H1 (cell line): ENCODE data around the gene EPHA10. TPM values are rescaled to one million over a fixed set of nuclear protein-coding genes. Genes with fewer than 3 reads are reported as not detected.

ENCODE experiments used
- CTCF ChIA-PET: fragments of 300-600 bp; sonication (Branson Sonifier 250); formaldehyde crosslinking; loops from one replicate; lab custom pipeline; 2021; ENCODE audit not compliant: partially characterized antibody; lab: Charles Lee
- POLR2A ChIA-PET: fragments of 300-600 bp; sonication (Branson Sonifier 250); formaldehyde crosslinking; loops from one replicate; lab custom pipeline; 2021; ENCODE audit warnings: inconsistent platforms; ENCODE audit not compliant: partially characterized antibody; lab: Charles Lee
- DNase-seq, 2 experiments: peaks; one replicate each; pipeline versions ENCODE4 v3.0.0 to v3.0.0-alpha.2; 2010 to 2022; ENCODE audit warnings: low spot score in 2 of 2, low read depth in 1 of 2, mixed read lengths in 1 of 2
- FAIRE-seq: peaks from 2 replicates; lab custom pipeline; 2011; peaks lifted over from hg19 to GRCh38; lab: Jason Lieb, UNC
- H2AFZ ChIP-seq: 2 replicates; pipeline ENCODE4 v1.8.1; 2012; ENCODE audit warnings: low read length, inconsistent platforms
- H2AK5ac ChIP-seq: 2 replicates; pipeline ENCODE4 v1.6.1; 2013; ENCODE audit warnings: low read depth, low read length
- H2BK120ac ChIP-seq: replicated peaks from 2 replicates; pipeline ENCODE3; 2013; ENCODE audit warnings: low read depth, low read length, inconsistent platforms
- H2BK12ac ChIP-seq: 2 replicates; pipeline ENCODE4 v1.6.1; 2013; ENCODE audit warnings: low read depth, low read length
- H2BK15ac ChIP-seq: 2 replicates; pipeline ENCODE4 v1.6.1; 2013; ENCODE audit warnings: low read length
- H2BK20ac ChIP-seq: 2 replicates; pipeline ENCODE4 v1.6.1; 2013; ENCODE audit warnings: low read length
- H2BK5ac ChIP-seq: 2 replicates; pipeline ENCODE4 v1.6.1; 2013; ENCODE audit warnings: low read depth, low read length
- H3K14ac ChIP-seq: 2 replicates; pipeline ENCODE4 v1.6.1; 2013; ENCODE audit warnings: inconsistent platforms; ENCODE audit not compliant: insufficient read length
- H3K18ac ChIP-seq: 2 replicates; pipeline ENCODE4 v1.6.1; 2013; ENCODE audit warnings: low read length; ENCODE audit errors: extremely low read depth
- H3K23ac ChIP-seq: 2 replicates; pipeline ENCODE4 v1.6.1; 2013; ENCODE audit warnings: inconsistent platforms; ENCODE audit not compliant: insufficient read length
- H3K23me2 ChIP-seq: 2 replicates; pipeline ENCODE4 v1.6.1; 2013; ENCODE audit warnings: low read depth, low read length
- H3K27ac ChIP-seq: 2 replicates; pipeline ENCODE4 v1.6.1; 2011; ENCODE audit warnings: low read depth, low read length, inconsistent platforms
- H3K27me3 ChIP-seq, 4 experiments: replicated peaks in 1 of 4; 1 replicate in 1 of 4; 2 replicates in 3 of 4; pipeline versions ENCODE4 v1.6.1 to v1.8.1; 2011 to 2013; ENCODE audit warnings: low read length in 3 of 4, mild to moderate bottlenecking in 3 of 4, inconsistent platforms in 2 of 4, mixed read lengths in 2 of 4, moderate library complexity in 1 of 4; ENCODE audit not compliant: control insufficient read depth in 3 of 4, insufficient read depth in 3 of 4; ENCODE audit errors: extremely low read depth in 1 of 4
- H3K36me3 ChIP-seq, 4 experiments: 2 replicates each; pipeline versions ENCODE4 v1.6.1 to v1.8.1; 2011 to 2013; ENCODE audit warnings: mild to moderate bottlenecking in 4 of 4, low read length in 3 of 4, moderate library complexity in 2 of 4, control low read depth in 1 of 4, inconsistent platforms in 1 of 4; ENCODE audit not compliant: insufficient read depth in 4 of 4, control insufficient read depth in 2 of 4
- H3K4ac ChIP-seq: replicated peaks from 2 replicates; pipeline ENCODE3; 2013; ENCODE audit warnings: low read length, low read depth, mixed read lengths, inconsistent platforms; ENCODE audit not compliant: insufficient read length
- H3K4me1 ChIP-seq, 4 experiments: replicated peaks in 1 of 4; 1 replicate in 1 of 4; 2 replicates in 3 of 4; pipeline versions ENCODE4 v1.6.1 to v1.8.1; 2011 to 2013; ENCODE audit warnings: low read length in 3 of 4, inconsistent platforms in 2 of 4, mixed read lengths in 1 of 4; ENCODE audit not compliant: insufficient read depth in 4 of 4, control insufficient read depth in 3 of 4
- H3K4me2 ChIP-seq, 2 experiments: 2 replicates each; pipeline versions ENCODE4 v1.6.1 to v1.8.1; 2011 to 2013; ENCODE audit warnings: low read depth in 2 of 2, low read length in 2 of 2, control low read depth in 1 of 2, inconsistent platforms in 1 of 2, mild to moderate bottlenecking in 1 of 2; ENCODE audit not compliant: insufficient read depth in 1 of 2
- H3K4me3 ChIP-seq, 4 experiments: fragments of 200-600, 300-600 bp in 1 of 4; sonication (generic), shearing (Covaris generic), sonication (Bioruptor Twin) in 1 of 4; 2 replicates each; pipeline versions ENCODE4 v1.5.1 to v1.8.1; 2011 to 2016; ENCODE audit warnings: low read length in 4 of 4, low read depth in 3 of 4, control low read depth in 2 of 4, inconsistent platforms in 2 of 4, mild to moderate bottlenecking in 2 of 4, mixed read lengths in 1 of 4, moderate library complexity in 1 of 4; ENCODE audit not compliant: insufficient read depth in 2 of 4; ENCODE audit errors: extremely low read depth in 1 of 4
- H3K56ac ChIP-seq: replicated peaks from 2 replicates; pipeline ENCODE3; 2013; ENCODE audit warnings: low read depth, mild to moderate bottlenecking, mixed read lengths, low read length, inconsistent platforms; ENCODE audit not compliant: insufficient read length
- H3K79me1 ChIP-seq: 2 replicates; pipeline ENCODE4 v1.6.1; 2013; ENCODE audit warnings: low read depth, low read length, control low read depth
- H3K79me2 ChIP-seq, 2 experiments: 2 replicates each; pipeline versions ENCODE4 v1.6.1 to v1.8.1; 2012 to 2013; ENCODE audit warnings: low read length in 2 of 2, mild to moderate bottlenecking in 2 of 2, inconsistent platforms in 1 of 2; ENCODE audit not compliant: insufficient read depth in 2 of 2, control insufficient read depth in 1 of 2
- H3K9ac ChIP-seq, 4 experiments: replicated peaks in 1 of 4; 1 replicate in 1 of 4; 2 replicates in 3 of 4; pipeline versions ENCODE4 v1.6.1 to v1.8.1; 2011 to 2013; ENCODE audit warnings: low read depth in 3 of 4, low read length in 3 of 4, control low read depth in 2 of 4, mild to moderate bottlenecking in 2 of 4, moderate library complexity in 2 of 4, inconsistent platforms in 1 of 4; ENCODE audit errors: extremely low read depth in 1 of 4
- H3K9me3 ChIP-seq, 2 experiments: 2 replicates each; pipeline versions ENCODE4 v1.6.1 to v1.8.1; 2012 to 2013; ENCODE audit warnings: mild to moderate bottlenecking in 2 of 2, moderate library complexity in 2 of 2, control low read depth in 1 of 2, inconsistent platforms in 1 of 2, low read depth in 1 of 2, low read length in 1 of 2, mixed read lengths in 1 of 2; ENCODE audit not compliant: insufficient read depth in 2 of 2
- H4K20me1 ChIP-seq, 2 experiments: replicated peaks in 1 of 2; 2 replicates each; pipeline versions ENCODE3 to v1.8.1; 2011 to 2013; ENCODE audit warnings: inconsistent platforms in 2 of 2, low read length in 2 of 2, mild to moderate bottlenecking in 1 of 2; ENCODE audit not compliant: insufficient read depth in 2 of 2, control insufficient read depth in 1 of 2
- H4K5ac ChIP-seq: 2 replicates; pipeline ENCODE4 v1.6.1; 2013; ENCODE audit warnings: low read length, low read depth, mixed read lengths, inconsistent platforms; ENCODE audit not compliant: insufficient read length
- H4K8ac ChIP-seq: 2 replicates; pipeline ENCODE4 v1.8.0; 2013; ENCODE audit warnings: mild to moderate bottlenecking, moderate library complexity, low read length, inconsistent platforms; ENCODE audit not compliant: insufficient read depth; ENCODE audit errors: extremely low read depth
- H4K91ac ChIP-seq: replicated peaks from 2 replicates; pipeline ENCODE3; 2013; ENCODE audit warnings: low read length, mixed read lengths, inconsistent platforms; ENCODE audit not compliant: insufficient read length
- RAD21 ChIP-seq, 2 experiments: IDR thresholded peaks in 1 of 2; conservative IDR thresholded peaks in 1 of 2; 2 replicates each; pipeline ENCODE4 v1.6.1; 2011; ENCODE audit warnings: low read depth in 2 of 2, low read length in 2 of 2, improper control_type of control experiment in 1 of 2, inconsistent platforms in 1 of 2, mild to moderate bottlenecking in 1 of 2, moderate library complexity in 1 of 2
- TEAD4 ChIP-seq: IDR thresholded peaks from 2 replicates; pipeline ENCODE4 v1.6.1; 2012; ENCODE audit warnings: low read depth, low read length, inconsistent platforms, mixed read lengths
- WGBS, 2 experiments: shearing (Covaris generic) in 1 of 2; methylation state at CpG; one replicate each; pipeline versions ENCODE4 v1.1.6 to v1.1.7; 2013 to 2015; ENCODE audit warnings: low lambda C conversion rate in 2 of 2, mixed read lengths in 2 of 2, inconsistent platforms in 1 of 2, low coverage in 1 of 2, missing lambda C conversion rate in 1 of 2; ENCODE audit not compliant: insufficient replicate concordance in 2 of 2, insufficient coverage in 1 of 2, insufficient read length in 1 of 2; ENCODE audit errors: extremely low coverage in 1 of 2, missing lambda C conversion rate in 1 of 2; 5-methylcytosine and 5-hydroxymethylcytosine counted together
- polyA plus RNA-seq, 7 experiments: library from polyadenylated mRNA; depleted of rRNA in 3 of 7; stranded (reverse) in 5 of 7; unstranded in 2 of 7; fragments of >200 nt in 5 of 7; fragments of 200-250 nt in 2 of 7; gene quantifications; 1 replicate in 5 of 7; 2 replicates in 1 of 7; 4 replicates in 1 of 7; pipeline versions ENCODE4 v1.2.1 to v1.2.3, GENCODE V29; 2011 to 2013; ENCODE audit warnings: missing spikeins in 2 of 7, mixed read lengths in 2 of 7
- total RNA-seq: library from RNA; stranded (reverse); fragmentation: NEBNext Ultra II Directional; extraction: Animal tissue kit (Norgen Biotek cat#: 25700); gene quantifications from 2 replicates; pipeline ENCODE4 v1.2.1, GENCODE V29; 2021

Gene EPHA10
- total and polyA plus RNA-seq, 2 of the 8 experiments (the other 6 are each of a cell fraction or from before 2014, with no cell fraction given), result 0.54 to 1.0 TPM

GRCh38 chr1:37721565-37721964, 43.4 kb downstream of the EPHA10 start:
- FAIRE-seq (no peak), DNase-seq (no peak)
- H3K79me2 ChIP-seq, result no peaks in the 10 kb centered on the region
- no peaks in the 10 kb centered on the region for H3K9me3 ChIP-seq
- H3K4ac ChIP-seq, result no peak overlapping the region
- no peak overlapping the region for H3K23ac ChIP-seq
- POLR2A ChIA-PET, result interaction anchor here (0.7 to 2.8 kb wide), 3 partner anchors 8 to 86 kb away, joined by 3 to 11 read pairs (median 4); partner anchors contain the start of genes C1orf122 and YRDC
- H2BK15ac ChIP-seq, result no peak overlapping the region
- no peak overlapping the region for H2AFZ ChIP-seq
- no peak overlapping the region for H2BK5ac ChIP-seq
- WGBS, 2 experiments, result 81% methylated on average over 19 of the region's 19 CpGs; no CpG with 5 or more reads in 1 of the 2 experiments
- no peak overlapping the region for H3K27ac ChIP-seq
- H3K79me1 ChIP-seq, result no peaks in the 10 kb centered on the region
- no peaks in the 10 kb centered on the region for H4K20me1 ChIP-seq
- no peak overlapping the region for H2BK120ac ChIP-seq
- H3K23me2 ChIP-seq, result no peaks in the 10 kb centered on the region
- H2BK20ac ChIP-seq, result no peak overlapping the region
- H3K18ac ChIP-seq, result no peak overlapping the region; the same call in 1 of the 2 replicates
- no peaks in the 10 kb centered on the region for H3K36me3 ChIP-seq
- H3K56ac ChIP-seq, result no peak overlapping the region
- H3K4me3 ChIP-seq, result no peak overlapping the region
- no peak overlapping the region for H2AK5ac ChIP-seq
- H3K4me2 ChIP-seq, result no peak overlapping the region
- H4K91ac ChIP-seq, result no peak overlapping the region
- no peak for TF ChIP-seq TEAD4
- TF ChIP-seq RAD21 (IDR thresholded peaks at IDR 0.05 in 1 of 2, conservative IDR thresholded peaks at IDR 0.05 in 1 of 2; ENCODE audit: low read depth in 2 of 2, low read length in 2 of 2), result peak in 1 of 2 experiments; percentile 18; a peak in 1 of 4 replicates
- no peak overlapping the region for H2BK12ac ChIP-seq
- peak overlapping the region; percentile 57 for H4K8ac ChIP-seq
- no peak overlapping the region for H4K5ac ChIP-seq
- no peaks in the 10 kb centered on the region for H3K27me3 ChIP-seq
- no peak overlapping the region for H3K9ac ChIP-seq
- H3K14ac ChIP-seq, result no peak overlapping the region
- CTCF ChIA-PET, result interaction anchor here (0.7 to 1.5 kb wide), 7 partner anchors 21 to 215 kb away, joined by 3 to 4 read pairs (median 3); partner anchors contain the start of gene EPHA10
- H3K4me1 ChIP-seq, result peaks cover 0 to 7% (median 4%) of the 10 kb centered on the region in 4 experiments; a peak in 3 of 7 replicates
